HEK293T (cell line): ENCODE data around the gene CHP1.
A peak's percentile ranks its signal among the peaks of the same experiment; 100 is the strongest.

ENCODE experiments used
- CTCF ChIA-PET: fragments of 350-600 bp; formaldehyde crosslinking; extraction: SDS; loops from one replicate; lab custom pipeline; 2021; ENCODE audit warnings: antibody characterized with exemption, inconsistent platforms; lab: Yijun Ruan, JAX
- POLR2A ChIA-PET: fragments of 350-600 bp; formaldehyde crosslinking; extraction: SDS; loops from one replicate; lab custom pipeline; 2020; ENCODE audit warnings: antibody characterized with exemption, inconsistent platforms; lab: Yijun Ruan, JAX
- DNase-seq: peaks from one replicate; pipeline ENCODE4 v3.0.0; 2012; ENCODE audit warnings: mixed read lengths; ENCODE audit errors: extremely low spot score
- ARNT ChIP-seq: fragments of 450-650 bp; IDR thresholded peaks from 2 replicates; pipeline ENCODE4 v1.6.1; 2017; ENCODE audit warnings: mild to moderate bottlenecking
- BHLHE40 ChIP-seq: fragments of 450-650 bp; IDR thresholded peaks from 2 replicates; pipeline ENCODE4 v1.6.1; 2016; ENCODE audit warnings: mild to moderate bottlenecking, moderate library complexity, borderline replicate concordance
- CTBP1 ChIP-seq: fragments of 450-650 bp; IDR thresholded peaks from 2 replicates; pipeline ENCODE4 v1.6.1; 2016; ENCODE audit warnings: borderline replicate concordance
- ELF4 ChIP-seq: fragments of 450-650 bp; IDR thresholded peaks from 2 replicates; pipeline ENCODE4 v1.6.1; 2017; ENCODE audit warnings: antibody characterized with exemption
- FOXA1 ChIP-seq: fragments of 450-650 bp; IDR thresholded peaks from 2 replicates; pipeline ENCODE4 v1.6.1; 2016; ENCODE audit warnings: mild to moderate bottlenecking
- FOXK2 ChIP-seq: fragments of 450-650 bp; IDR thresholded peaks from 2 replicates; pipeline ENCODE4 v1.6.1; 2016; ENCODE audit warnings: mild to moderate bottlenecking
- FOXM1 ChIP-seq: fragments of 450-650 bp; IDR thresholded peaks from 2 replicates; pipeline ENCODE4 v1.6.1; 2017; ENCODE audit warnings: mild to moderate bottlenecking, borderline replicate concordance
- HDGF ChIP-seq: fragments of 450-650 bp; IDR thresholded peaks from 2 replicates; pipeline ENCODE4 v1.6.1; 2017; ENCODE audit warnings: antibody characterized with exemption, borderline replicate concordance
- L3MBTL2 ChIP-seq: fragments of 450-650 bp; conservative IDR thresholded peaks from 2 replicates; pipeline ENCODE4 v1.6.1; 2016; ENCODE audit warnings: mild to moderate bottlenecking
- LEF1 ChIP-seq: fragments of 450-650 bp; IDR thresholded peaks from 2 replicates; pipeline ENCODE4 v1.6.1; 2017; ENCODE audit warnings: mild to moderate bottlenecking, borderline replicate concordance
- NFRKB ChIP-seq: fragments of 450-650 bp; IDR thresholded peaks from 2 replicates; pipeline ENCODE4 v1.6.1; 2016; ENCODE audit warnings: mild to moderate bottlenecking, moderate library complexity
- PKNOX1 ChIP-seq: fragments of 450-650 bp; IDR thresholded peaks from 2 replicates; pipeline ENCODE4 v1.6.1; 2016
- SP1 ChIP-seq: fragments of 450-650 bp; IDR thresholded peaks from 2 replicates; pipeline ENCODE4 v1.6.1; 2017
- SUZ12 ChIP-seq: fragments of 450-650 bp; IDR thresholded peaks from 2 replicates; pipeline ENCODE4 v1.6.1; 2016; ENCODE audit warnings: mild to moderate bottlenecking
- TARDBP ChIP-seq: fragments of 450-650 bp; IDR thresholded peaks from 2 replicates; pipeline ENCODE4 v1.6.1; 2016
- ZNF384 ChIP-seq: fragments of 450-650 bp; IDR thresholded peaks from 2 replicates; pipeline ENCODE4 v1.6.1; 2016

CHP1 gene

GRCh38 chr15:41284427-41285177, 53.5 kb downstream of the CHP1 start:
- CTCF ChIA-PET, result no interaction called here
- POLR2A ChIA-PET, result interaction anchor here (1.2 to 1.8 kb wide), 5 partner anchors 8 to 53 kb away, joined by 3 to 7 read pairs (median 4); partner anchors contain the start of genes CHP1, NUSAP1 and OIP5
- peak; percentile 7 for DNase-seq
- no peak for TF ChIP-seq FOXA1
- no peak for TF ChIP-seq ELF4
- no peak for TF ChIP-seq FOXK2
- TF ChIP-seq FOXM1, result no peak
- no peak for TF ChIP-seq HDGF
- TF ChIP-seq LEF1, result no peak
- no peak for TF ChIP-seq ARNT
- TF ChIP-seq BHLHE40, result no peak

- ChIA-PET CTCF (no interaction called here), POLR2A (interaction anchor here (1.8 kb wide), 1 partner anchor 47 kb away, joined by 5 read pairs; the partner anchor contains the start of genes NUSAP1 and OIP5)
- TF ChIP-seq BHLHE40 (no peak), FOXA1 (no peak), PKNOX1 (no peak), SP1 (no peak), ARNT (no peak), FOXM1 (no peak), SUZ12 (no peak), TARDBP (no peak), NFRKB (no peak), HDGF (no peak), ZNF384 (no peak), FOXK2 (no peak), CTBP1 (no peak), L3MBTL2 (no peak), ELF4 (no peak), LEF1 (no peak)
- no peak for DNase-seq
Measured at GRCh38 chr15:41285285-41285684, 54.2 kb downstream of the CHP1 start.

- no peak for DNase-seq
- CTCF ChIA-PET, result no interaction called here
- POLR2A ChIA-PET, result interaction anchor here (1.0 to 1.8 kb wide), 2 partner anchors 8 to 46 kb away, joined by 3 to 5 read pairs; partner anchors contain the start of genes NUSAP1 and OIP5
- TF ChIP-seq FOXA1 (no peak), FOXM1 (no peak), CTBP1 (no peak), PKNOX1 (no peak)
Measured at GRCh38 chr15:41286665-41287333, 55.7 kb downstream of the CHP1 start.

GRCh38 chr15:41288464-41288863, 57.4 kb downstream of the CHP1 start:
- no peak for DNase-seq
- TF ChIP-seq BHLHE40 (no peak), SUZ12 (no peak), FOXA1 (no peak), HDGF (no peak), CTBP1 (no peak), FOXM1 (no peak), TARDBP (no peak), ELF4 (no peak), ZNF384 (no peak), NFRKB (no peak)
- POLR2A ChIA-PET, result no interaction called here
- CTCF ChIA-PET, result no interaction called here

GRCh38 chr15:41289953-41290352, 58.9 kb downstream of the CHP1 start:
- ChIA-PET CTCF (interaction anchor here (0.7 kb wide), 1 partner anchor 175 kb away, joined by 4 read pairs; no protein-coding TSS in a partner anchor), POLR2A (no interaction called here)
- TF ChIP-seq SUZ12 (no peak), HDGF (no peak), FOXA1 (no peak), PKNOX1 (no peak), L3MBTL2 (no peak), CTBP1 (no peak), ZNF384 (no peak), ARNT (no peak), BHLHE40 (no peak), FOXM1 (no peak), TARDBP (no peak), FOXK2 (no peak), ELF4 (no peak), SP1 (no peak)
- DNase-seq, result no peak
